Measurements from ENCODE around the gene CNNM2.

The CNNM2 gene

GRCh38 chr10:102868911-102869257 is 49.2 kb upstream of the CNNM2 start (continued):
- no peak for TF ChIP-seq ATF2 (tag by site-specific recombination; IDR thresholded peaks at IDR 0.05; ENCODE audit: low read depth)
- no peak for TF ChIP-seq BCL11B (tag by site-specific recombination; IDR thresholded peaks at IDR 0.05; ENCODE audit: low read depth)
- TF ChIP-seq ZNF488 (tag by site-specific recombination; IDR thresholded peaks at IDR 0.05), result no peak
- no peak for TF ChIP-seq OVOL3 (tag by site-specific recombination; IDR thresholded peaks at IDR 0.05)
- no peak for TF ChIP-seq ZNF292 (tag by site-specific recombination; IDR thresholded peaks at IDR 0.05; ENCODE audit: borderline replicate concordance, low read depth)
- peak; percentile 94 for TF ChIP-seq ZNF664 (tag by site-specific recombination; IDR thresholded peaks at IDR 0.05)
- no peak for TF ChIP-seq ZNF558 (tag by site-specific recombination; IDR thresholded peaks at IDR 0.05)
- TF ChIP-seq MEIS1 (CRISPR knock-in tag; IDR thresholded peaks at IDR 0.05; ENCODE audit: borderline replicate concordance), result no peak
- TF ChIP-seq PRDM6 (tag by site-specific recombination; IDR thresholded peaks at IDR 0.05), result no peak
- TF ChIP-seq ZNF501 (tag by site-specific recombination; IDR thresholded peaks at IDR 0.05), result no peak
- TF ChIP-seq ZNF324 (tag by site-specific recombination; IDR thresholded peaks at IDR 0.05), result no peak
- no peak for TF ChIP-seq PATZ1 (tag by site-specific recombination; IDR thresholded peaks at IDR 0.05)
- TF ChIP-seq ZNF704 (tag by site-specific recombination; IDR thresholded peaks at IDR 0.05), result no peak
- TF ChIP-seq ZNF133 (tag by site-specific recombination; IDR thresholded peaks at IDR 0.05), result 0 out of 2 replicates have a peak, but pooled peaks have one; percentile 17

GRCh38 chr10:102869258-102870198 is 48.6 kb upstream of the CNNM2 start, which contains the start of gene AS3MT:
TSS of gene AS3MT (plus strand) at chr10:102869470. CDS start at chr10:102869593, 123 bp downstream.
- H3K9me3 ChIP-seq (ENCODE audit: control insufficient read depth, insufficient read depth, low read depth, low read length), result no peaks in the 10 kb centered on the region
- H3K36me3 ChIP-seq (ENCODE audit: control insufficient read depth in 2 of 2, insufficient read depth in 1 of 2, low read length in 2 of 2), result peaks cover 0 to 17% of the 10 kb centered on the region in 2 experiments; a peak in 2 of 3 replicates
- H3K4me3 ChIP-seq (ENCODE audit: low read depth, low read length), result peak within 1 kb of the TSS; percentile 49
- ChIA-PET CTCF (interaction anchor here (0.9 kb wide), 1 partner anchor 32 kb away, joined by 6 read pairs; the partner anchor contains the start of gene CYP17A1), POLR2A (interaction anchor here (0.6 to 1.9 kb wide), 6 partner anchors 10 to 323 kb away, joined by 3 to 19 read pairs (median 4); partner anchors contain the start of genes BORCS7, CYP17A1 and WBP1L)
- 0 out of 2 replicates have a peak within 1 kb of the TSS, but pooled peaks have one; percentile 31 for H3K27ac ChIP-seq (ENCODE audit: extremely low read depth, low read depth, low read length)
- H3K4me1 ChIP-seq (ENCODE audit: control insufficient read depth, insufficient read depth, low read length), result peaks cover 3% of the 10 kb centered on the region
- no peak for TF ChIP-seq ZNF274 (IDR thresholded peaks at IDR 0.05; ENCODE audit: low read length)
- no peak for TF ChIP-seq ZNF274 (tag by site-specific recombination; IDR thresholded peaks at IDR 0.05; ENCODE audit: borderline replicate concordance)
- peak; percentile 71; the same call in 1 of the 2 replicates for TF ChIP-seq ZNF561 (tag by site-specific recombination; IDR thresholded peaks at IDR 0.05; ENCODE audit: borderline replicate concordance)
- TF ChIP-seq KLF9 (tag by site-specific recombination; IDR thresholded peaks at IDR 0.05; ENCODE audit: low read depth), result peak; percentile 28; the same call in 1 of the 2 replicates
- no peak for TF ChIP-seq ZNF571 (tag by site-specific recombination; IDR thresholded peaks at IDR 0.05)
- TF ChIP-seq SP2 (tag by site-specific recombination; IDR thresholded peaks at IDR 0.05), result no peak
- TF ChIP-seq PBX3 (CRISPR knock-in tag; IDR thresholded peaks at IDR 0.05), result 0 out of 2 replicates have a peak, but pooled peaks have one; percentile 33
- no peak for TF ChIP-seq ZNF639 (tag by site-specific recombination; IDR thresholded peaks at IDR 0.05)
- TF ChIP-seq ZNF596 (tag by site-specific recombination; IDR thresholded peaks at IDR 0.05), result no peak
- no peak for TF ChIP-seq GLIS2 (tag by site-specific recombination; IDR thresholded peaks at IDR 0.05)
- peak; percentile 93 for TF ChIP-seq ZBTB17 (tag by site-specific recombination; IDR thresholded peaks at IDR 0.05)
- TF ChIP-seq ZFP37 (tag by site-specific recombination; IDR thresholded peaks at IDR 0.05), result no peak

All from HEK293 (cell line).